Upper lobe of left lung (tissue), 6 donors: ENCODE results near the gene SEMA4C. TPM values are rescaled to one million over a fixed set of nuclear protein-coding genes. Genes with fewer than 3 reads are reported as not detected.

Experiments used
- ATAC-seq, 2 donors: fragments of 200-7000 bp; cut with Tn5 transposase; one replicate each; pipeline ENCODE4 v1.9.1; 2022; ENCODE audit warnings: mild to moderate bottlenecking in 2 of 2, moderate library complexity in 2 of 2; ENCODE audit not compliant: low FRiP score in 2 of 2
- DNase-seq, 2 donors: peaks; one replicate each; pipeline ENCODE4 v3.0.0-alpha.2; 2019 to 2020
- H3K27ac ChIP-seq, 4 donors: fragments of 200-600 bp; sonication (generic); one replicate each; pipeline ENCODE4 v1.5.1; 2016 to 2019
- H3K27me3 ChIP-seq, 4 donors: fragments of 200-600 bp; sonication (generic); one replicate each; pipeline ENCODE4 v1.5.1; 2017 to 2019
- H3K36me3 ChIP-seq, 4 donors: fragments of 200-600 bp; sonication (generic); one replicate each; pipeline ENCODE4 v1.5.1; 2016 to 2019
- H3K4me1 ChIP-seq, 4 donors: fragments of 200-600 bp; sonication (generic); one replicate each; pipeline ENCODE4 v1.5.1; 2018 to 2019
- H3K4me3 ChIP-seq, 4 donors: fragments of 200-600 bp; sonication (generic); one replicate each; pipeline ENCODE4 v1.5.1; 2017 to 2019; ENCODE audit warnings: mild to moderate bottlenecking in 2 of 4, moderate library complexity in 1 of 4
- H3K9me3 ChIP-seq, 4 donors: fragments of 200-600 bp; sonication (generic); one replicate each; pipeline ENCODE4 v1.5.1; 2018 to 2019
- CTCF ChIP-seq, 6 experiments: fragments of 450-650 bp in 4 of 6; fragments of 200-600 bp in 2 of 6; sonication (generic) in 2 of 6; IDR thresholded peaks; one replicate each; pipeline ENCODE4 v1.5.1; 2016 to 2019; ENCODE audit warnings: antibody characterized with exemption in 6 of 6
- EP300 ChIP-seq, 4 donors: sonication (generic); formaldehyde crosslinking; IDR thresholded peaks; one replicate each; pipeline ENCODE4 v1.5.1; 2017; ENCODE audit warnings: antibody characterized with exemption in 4 of 4, control low read depth in 2 of 4
- POLR2A ChIP-seq, 4 donors: fragments of 450-650 bp; IDR thresholded peaks; one replicate each; pipeline ENCODE4 v1.5.1; 2016 to 2017; ENCODE audit warnings: antibody characterized with exemption in 4 of 4, mild to moderate bottlenecking in 2 of 4
- POLR2AphosphoS5 ChIP-seq, 2 donors: sonication (generic); formaldehyde crosslinking; IDR thresholded peaks; one replicate each; pipeline ENCODE4 v1.5.1; 2017; ENCODE audit warnings: antibody characterized with exemption in 2 of 2
- WGBS, 2 donors: methylation state at CpG; one replicate each; pipeline ENCODE4 v1.1.5; 2017 to 2018; 5-methylcytosine and 5-hydroxymethylcytosine counted together
- total RNA-seq, 6 donors: library from RNA; depleted of rRNA in 4 of 6; stranded (reverse); fragments of >200 nt in 4 of 6; gene quantifications; one replicate each; pipeline versions ENCODE4 v1.1.0 to v1.2.1, GENCODE V29; 2016 to 2021
- donor health status: DM: no; HTN: no; CAD: no; lungs with moderate emphysema.
- donor health status: DM: no; HTN: yes; CAD: no; lungs with severe emphysema.

SEMA4C gene
- total RNA-seq, 6 donors from 2014 or later = 14.0 to 43.6 (median 24.2) TPM

GRCh38 chr2:96883306-96883705 lies 13.4 kb upstream of the SEMA4C start:
- no peak for TF ChIP-seq CTCF (IDR thresholded peaks at IDR 0.05)
- Histone ChIP-seq H3K4me1 (peaks cover 12 to 35% (median 17%) of the 10 kb centered on the region in 4 donors), H3K9me3 (no peaks in the 10 kb centered on the region), H3K27ac (no peak overlapping the region), H3K27me3 (no peaks in the 10 kb centered on the region), H3K4me3 (no peak overlapping the region), H3K36me3 (no peaks in the 10 kb centered on the region)
- 70 to 90% methylated on average over 5 to 7 of the region's 9 CpGs for WGBS, 2 donors
- ATAC-seq (no peak), DNase-seq (no peak)

- H3K36me3 ChIP-seq = no peaks in the 10 kb centered on the region
- peaks cover 8 to 31% (median 13%) of the 10 kb centered on the region in 4 donors for H3K4me1 ChIP-seq
- WGBS, 2 donors = 87 to 90% methylated on average over 6 to 8 of the region's 8 CpGs
- H3K9me3 ChIP-seq = no peaks in the 10 kb centered on the region
- no peak for DNase-seq
- no peak for ATAC-seq
- no peak for TF ChIP-seq POLR2AphosphoS5 (IDR thresholded peaks at IDR 0.05)
- TF ChIP-seq CTCF (IDR thresholded peaks at IDR 0.05) = no peak
- no peak for TF ChIP-seq EP300 (IDR thresholded peaks at IDR 0.05)
- TF ChIP-seq POLR2A (IDR thresholded peaks at IDR 0.05) = no peak
- no peak overlapping the region for H3K4me3 ChIP-seq
- H3K27ac ChIP-seq = no peak overlapping the region
- H3K27me3 ChIP-seq = no peaks in the 10 kb centered on the region
Observed at GRCh38 chr2:96882906-96883305, 13.0 kb upstream of the SEMA4C start.

- WGBS, 2 donors = 77 to 83% methylated on average over 4 to 12 of the region's 12 CpGs
- H3K9me3 ChIP-seq = no peaks in the 10 kb centered on the region
- peaks cover 1 to 24% (median 6%) of the 10 kb centered on the region in 4 donors for H3K4me1 ChIP-seq
- ATAC-seq (no peak), DNase-seq (no peak)
- no peak overlapping the region for H3K4me3 ChIP-seq
- no peak overlapping the region for H3K27ac ChIP-seq
- TF ChIP-seq EP300 (IDR thresholded peaks at IDR 0.05) = no peak
- no peak for TF ChIP-seq POLR2A (IDR thresholded peaks at IDR 0.05)
- no peak for TF ChIP-seq POLR2AphosphoS5 (IDR thresholded peaks at IDR 0.05)
- no peak for TF ChIP-seq CTCF (IDR thresholded peaks at IDR 0.05)
- H3K27me3 ChIP-seq = no peaks in the 10 kb centered on the region
- H3K36me3 ChIP-seq = no peaks in the 10 kb centered on the region
Observed at GRCh38 chr2:96882230-96882629, 12.3 kb upstream of the SEMA4C start.

GRCh38 chr2:96881349-96882195 lies 11.7 kb upstream of the SEMA4C start:
- ATAC-seq (no peak), DNase-seq (no peak)
- Histone ChIP-seq H3K27me3 (no peaks in the 10 kb centered on the region), H3K36me3 (no peaks in the 10 kb centered on the region), H3K4me3 (no peak overlapping the region), H3K27ac (no peak overlapping the region), H3K9me3 (no peaks in the 10 kb centered on the region), H3K4me1 (peaks cover 0 to 22% (median 3%) of the 10 kb centered on the region in 4 donors)
- TF ChIP-seq POLR2AphosphoS5 (IDR thresholded peaks at IDR 0.05) (no peak), CTCF (IDR thresholded peaks at IDR 0.05) (no peak), POLR2A (IDR thresholded peaks at IDR 0.05) (no peak), EP300 (IDR thresholded peaks at IDR 0.05) (no peak)
- WGBS, 2 donors = 63 to 65% methylated on average over 10 of the region's 10 CpGs

- 88 to 90% methylated on average over 6 of the region's 6 CpGs for WGBS, 2 donors
- H3K4me3 ChIP-seq = no peak overlapping the region
- no peak for ATAC-seq
- H3K36me3 ChIP-seq = no peaks in the 10 kb centered on the region
- no peak for DNase-seq
- H3K4me1 ChIP-seq = peaks cover 0 to 21% (median 3%) of the 10 kb centered on the region in 4 donors
- H3K9me3 ChIP-seq = no peaks in the 10 kb centered on the region
- no peaks in the 10 kb centered on the region for H3K27me3 ChIP-seq
- H3K27ac ChIP-seq = no peak overlapping the region
- TF ChIP-seq EP300 (IDR thresholded peaks at IDR 0.05) (no peak), POLR2A (IDR thresholded peaks at IDR 0.05) (no peak), CTCF (IDR thresholded peaks at IDR 0.05) (no peak), POLR2AphosphoS5 (IDR thresholded peaks at IDR 0.05) (no peak)
Observed at GRCh38 chr2:96880891-96881273, 11.0 kb upstream of the SEMA4C start.
